NCI-H1105 treated with DMSO at 0.1 percent for 48 hours (cell line): Measurements from ENCODE around the gene RUNX1.

Source experiments
- DNase-seq: peaks from one replicate; lab custom pipeline; 2025; lab: John Stamatoyannopoulos, UW

Gene RUNX1

DNA sequence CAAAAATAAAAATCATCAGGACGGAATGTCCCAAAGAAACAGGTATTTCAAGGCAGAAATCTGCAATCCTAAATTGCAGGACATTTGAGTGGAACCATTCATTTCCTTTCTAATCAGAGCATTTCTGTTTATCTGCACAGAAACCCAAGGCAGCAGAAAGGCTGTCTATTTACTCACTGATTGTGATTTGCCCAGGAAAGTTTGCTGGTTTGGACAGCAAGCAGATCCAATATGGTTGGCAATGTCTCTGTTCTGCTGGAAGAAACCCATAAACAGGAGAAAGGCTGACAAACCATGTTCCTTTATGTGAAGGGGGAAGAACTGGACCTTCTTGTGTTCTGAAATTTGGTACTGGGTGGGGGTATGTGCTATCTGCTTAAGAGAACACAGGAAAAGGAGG, 260.2 kb downstream of the RUNX1 start:
- no peak for DNase-seq

DNA sequence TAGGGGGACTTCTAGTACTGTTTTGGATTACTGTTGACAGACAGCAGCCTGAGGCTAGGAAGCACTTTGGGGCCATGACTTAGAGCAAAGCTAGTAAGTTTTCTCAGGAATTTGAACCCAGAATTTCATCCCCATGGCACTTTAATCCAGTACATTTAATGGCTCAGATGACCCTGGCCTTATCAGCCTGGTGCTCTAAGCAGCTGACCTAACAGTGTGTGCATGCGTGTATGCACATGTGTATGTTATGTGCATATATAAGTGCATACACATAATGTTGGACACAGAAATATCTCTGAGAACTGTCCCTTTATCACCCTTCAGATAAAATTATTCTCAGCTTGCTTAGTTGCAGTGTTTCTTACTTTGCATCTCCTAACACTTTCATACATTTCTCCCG, 265.3 kb downstream of the RUNX1 start:
- DNase-seq, result no peak

DNA sequence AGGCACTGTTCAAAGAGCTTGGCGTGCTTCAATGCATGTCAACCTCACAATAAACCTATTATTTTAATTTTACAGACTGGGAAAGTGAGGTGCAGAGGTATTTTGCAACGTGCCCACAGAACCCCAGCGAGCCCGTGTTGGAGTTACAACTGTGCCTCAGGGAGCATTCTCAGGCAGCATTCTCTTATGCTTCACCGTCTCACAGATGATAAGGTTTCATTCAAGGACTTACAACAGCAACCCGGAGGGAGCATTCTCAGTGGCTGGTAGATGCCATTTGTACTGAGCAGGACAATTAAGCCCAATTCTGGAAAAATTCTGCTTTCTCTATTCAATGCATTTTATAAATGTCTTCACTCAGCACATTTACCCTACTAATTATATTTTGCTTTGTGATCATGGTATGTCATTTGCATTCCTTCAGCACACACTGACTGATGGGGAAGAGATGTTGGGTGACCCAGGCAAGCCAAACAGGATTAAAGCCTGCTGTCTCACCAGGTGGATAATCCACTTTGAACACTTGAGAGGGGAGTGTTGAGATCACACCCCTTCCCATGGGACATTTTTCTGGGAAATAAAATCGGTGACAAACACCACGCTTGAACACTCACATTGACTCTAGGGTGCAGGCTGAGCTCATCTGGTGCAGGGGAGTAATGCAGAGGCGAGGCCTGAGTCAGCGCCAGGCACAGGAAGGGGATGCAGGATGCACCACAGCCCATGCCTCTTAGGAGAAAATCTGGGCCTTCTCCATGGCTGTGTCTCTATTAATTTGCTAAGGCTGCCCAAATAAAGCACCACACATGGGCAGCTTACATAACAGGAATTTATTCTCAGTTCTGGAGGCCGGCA, 266.4 kb downstream of the RUNX1 start:
- no peak for DNase-seq

DNA sequence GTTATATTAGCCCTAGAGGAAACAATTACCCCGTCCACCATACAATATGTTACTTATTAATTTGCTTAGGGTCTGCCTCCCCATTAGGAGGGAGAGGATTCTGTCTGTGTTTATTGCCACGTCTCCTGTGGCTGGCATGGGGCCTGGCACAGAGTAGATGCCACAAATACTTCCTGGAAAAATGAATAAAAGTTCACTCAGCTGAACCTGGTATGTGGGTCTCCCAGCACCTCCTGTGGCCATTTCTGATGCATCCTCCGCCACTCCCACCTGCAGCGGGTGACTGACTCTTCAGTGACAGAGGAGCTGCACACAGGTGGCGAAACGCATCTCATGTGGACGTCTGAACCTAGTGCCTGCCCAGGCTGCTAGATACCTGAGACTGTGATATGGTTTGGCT, 267.6 kb downstream of the RUNX1 start:
- no peak for DNase-seq

DNA sequence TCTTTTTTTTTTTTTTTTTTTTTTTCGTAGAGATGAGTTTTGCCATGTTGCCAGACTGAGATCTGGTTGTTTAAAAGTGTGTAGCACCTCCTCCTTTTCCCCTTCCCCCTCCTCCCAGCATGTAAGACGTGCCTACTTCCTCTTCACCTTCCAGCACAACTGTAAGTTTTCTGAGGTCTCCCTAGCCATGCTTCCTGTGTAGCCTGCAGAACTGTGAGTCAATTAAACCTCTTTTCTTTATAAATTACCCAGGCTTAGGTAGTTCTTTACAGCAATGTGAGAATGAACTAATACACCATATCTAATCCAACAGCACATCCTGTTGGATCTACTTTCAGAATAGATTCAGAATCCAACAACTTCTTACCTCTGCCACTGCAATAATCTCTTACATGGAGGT, 269.2 kb downstream of the RUNX1 start:
- no peak for DNase-seq

DNA sequence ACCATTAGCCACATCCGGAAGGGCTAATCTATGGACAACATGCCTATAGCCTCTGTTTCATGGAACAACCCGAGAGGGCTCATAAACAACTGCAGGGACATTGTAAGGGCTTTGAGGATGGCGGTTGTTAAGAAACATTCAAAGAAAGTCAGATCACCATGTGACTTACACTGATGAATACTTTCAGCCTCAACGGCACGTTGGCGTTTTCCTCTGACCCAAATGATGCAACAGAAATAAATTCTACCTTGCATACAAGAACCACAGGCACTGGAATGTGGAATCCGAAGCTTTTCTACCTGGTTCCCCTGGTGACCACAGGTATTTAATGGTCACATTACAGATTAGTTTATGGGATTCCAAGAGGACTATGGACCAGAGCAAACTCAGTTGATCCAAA, 273.3 kb downstream of the RUNX1 start:
- no peak for DNase-seq

DNA sequence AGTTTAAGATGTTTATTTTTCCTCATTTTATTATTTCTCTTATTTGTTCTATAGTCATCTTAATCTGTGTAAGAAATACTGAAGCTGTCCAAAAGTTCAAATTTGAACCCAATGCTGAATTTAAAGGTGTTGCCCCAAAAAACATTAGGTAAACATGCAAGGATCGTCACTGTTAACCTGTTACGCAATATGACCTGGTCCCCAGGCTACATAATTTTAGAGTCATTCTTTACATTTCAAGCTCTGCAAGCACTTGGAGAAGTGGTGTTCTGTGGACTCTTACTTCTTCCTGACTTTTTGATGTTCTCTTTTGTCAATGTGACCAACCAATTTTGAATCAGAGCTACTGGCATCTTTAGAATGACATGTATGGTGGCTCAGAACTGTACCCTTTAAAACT, 274.4 kb downstream of the RUNX1 start:
- DNase-seq, result no peak

DNA sequence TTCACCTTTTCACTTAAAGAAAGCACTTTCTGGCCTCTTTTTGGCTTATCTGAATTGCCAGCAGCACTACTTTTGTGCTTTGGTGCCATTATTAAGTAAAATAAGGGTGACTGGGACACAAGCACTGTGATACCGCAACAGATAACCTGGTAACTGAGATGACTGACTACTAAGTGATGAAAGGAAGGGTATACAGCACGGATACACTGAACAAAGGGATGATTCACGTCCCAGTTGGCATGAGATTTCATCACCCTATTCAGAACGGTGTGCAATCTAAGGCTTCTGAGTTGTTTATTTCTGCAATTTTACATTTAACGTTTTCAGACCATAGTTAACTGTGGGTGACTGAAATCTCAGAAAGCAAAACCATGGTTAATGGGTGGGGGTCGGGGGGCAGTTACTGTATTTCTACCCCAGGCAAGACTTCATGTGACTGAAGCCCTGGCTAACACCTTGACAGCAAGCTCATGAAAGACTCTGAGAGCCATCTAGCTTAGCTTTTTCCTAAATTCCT, 277.5 kb downstream of the RUNX1 start:
- DNase-seq, result no peak

DNA sequence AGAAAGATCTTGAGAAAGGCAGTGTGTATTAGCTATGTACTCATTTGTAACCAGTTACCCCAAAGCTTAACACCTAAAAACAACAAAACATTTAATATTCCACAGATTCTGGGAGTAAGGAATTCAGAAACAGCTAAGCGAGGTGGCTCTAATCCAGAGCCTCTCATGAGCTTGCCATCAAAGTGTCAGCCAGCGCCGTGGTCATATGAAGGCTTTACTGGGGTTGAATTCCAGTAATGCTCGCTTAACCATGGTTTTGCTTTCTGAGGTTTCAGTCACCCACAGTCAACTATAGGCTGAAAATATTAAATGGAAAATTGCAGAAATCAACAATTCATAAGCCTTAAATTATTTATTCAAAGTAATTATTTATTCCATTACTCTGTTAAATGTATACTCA, 278.5 kb downstream of the RUNX1 start:
- no peak for DNase-seq

DNA sequence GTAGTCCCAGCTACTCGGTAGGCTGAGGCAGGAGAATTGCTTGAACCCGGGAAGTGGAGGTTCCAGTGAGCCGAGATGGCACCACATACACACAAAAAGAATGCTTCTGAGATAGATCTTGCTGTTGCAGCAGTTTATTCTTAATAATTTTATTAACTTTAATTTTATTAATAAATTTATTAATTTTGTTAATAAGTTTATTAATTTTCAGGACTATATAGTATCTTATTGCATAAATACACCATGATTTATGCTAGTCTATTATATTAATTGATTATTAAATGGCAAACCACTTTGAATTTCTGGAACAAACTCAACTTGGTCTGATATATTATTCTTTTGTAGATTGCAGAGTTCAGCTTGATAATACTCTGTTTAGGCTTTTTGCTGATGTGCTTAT, 280.8 kb downstream of the RUNX1 start:
- no peak for DNase-seq

DNA sequence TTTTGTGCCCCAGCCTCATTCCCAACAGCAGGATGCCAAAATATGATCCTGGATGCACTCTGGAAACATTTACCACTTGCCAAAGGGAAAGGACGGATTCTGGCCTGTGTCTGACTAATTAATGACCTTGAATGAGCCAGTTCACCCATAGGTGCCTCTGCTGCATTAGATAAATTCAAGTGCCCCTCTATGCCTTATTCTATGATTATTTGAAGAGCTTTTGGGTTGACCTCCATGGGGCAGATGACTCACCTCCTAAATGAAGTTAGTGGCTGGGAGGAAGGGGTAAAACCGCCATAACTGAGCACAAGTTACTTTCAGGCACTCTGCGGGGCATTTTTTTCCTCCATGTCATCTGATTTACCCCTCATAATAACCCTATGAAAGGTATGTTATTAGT, 282.2 kb downstream of the RUNX1 start:
- DNase-seq, result no peak

DNA sequence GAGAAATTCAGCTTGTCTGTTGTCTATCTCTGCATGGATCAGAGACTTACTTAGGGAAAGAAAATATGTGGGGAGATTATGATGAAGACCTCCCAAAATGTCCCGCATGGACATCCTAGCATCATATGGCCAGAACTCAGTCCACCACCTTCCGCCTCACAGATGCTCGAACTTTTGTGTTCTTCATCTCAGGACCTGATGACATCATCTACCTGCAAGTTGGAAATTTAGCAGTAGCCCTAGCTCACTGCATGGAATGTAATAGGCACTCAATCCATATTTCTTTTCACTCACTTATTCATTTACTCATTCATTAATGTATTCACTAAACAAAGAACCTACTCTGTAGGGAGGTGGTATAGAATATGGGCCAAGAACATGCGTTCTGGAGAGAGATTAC, 283.5 kb downstream of the RUNX1 start:
- DNase-seq, result no peak

DNA sequence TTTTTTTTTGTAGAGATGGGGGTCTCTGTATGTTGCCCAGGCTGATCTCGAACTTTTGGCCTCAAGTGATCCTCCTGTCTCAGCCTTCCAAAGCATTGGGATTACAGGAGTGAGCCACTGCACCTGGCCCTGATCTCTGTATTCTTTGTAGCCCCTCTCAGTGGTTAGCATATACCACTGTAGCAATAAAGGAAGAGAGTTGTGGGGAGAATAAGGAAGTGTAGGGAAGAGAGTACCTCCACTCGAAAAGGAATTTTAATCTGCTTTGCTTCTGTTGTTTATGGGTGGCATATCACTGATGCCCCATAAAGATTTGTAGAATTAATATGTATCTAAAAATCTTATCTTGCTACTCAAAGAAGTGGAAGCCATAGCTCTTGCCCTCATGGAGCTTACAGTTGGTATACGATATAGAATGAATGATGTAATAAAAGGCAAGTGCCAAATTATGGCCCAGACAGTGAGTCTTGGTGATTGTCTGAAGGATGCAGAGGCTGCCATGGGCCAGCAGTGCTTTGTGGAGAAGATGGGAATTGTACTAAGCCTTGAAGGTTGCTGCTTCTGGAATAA, 284.3 kb downstream of the RUNX1 start:
- no peak for DNase-seq

DNA sequence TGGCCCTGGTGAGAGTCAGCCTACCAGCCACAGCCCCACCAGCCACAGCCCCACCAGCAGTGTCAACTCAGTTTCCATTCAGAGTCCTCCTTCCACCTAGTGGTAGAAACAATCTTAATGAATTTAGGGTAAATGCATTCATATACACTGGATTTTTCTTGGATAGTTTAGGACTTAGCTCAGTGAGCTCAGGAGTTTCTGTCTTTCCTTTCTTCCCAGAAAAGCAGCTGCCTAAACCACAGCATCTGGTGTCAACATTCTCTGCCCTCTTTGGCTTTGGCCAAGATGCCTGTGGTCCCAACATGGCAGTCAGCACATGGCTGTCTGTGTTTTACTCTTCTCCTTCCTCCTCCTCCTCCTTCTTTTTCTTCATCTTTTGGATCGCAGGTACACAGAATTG, 286.3 kb downstream of the RUNX1 start:
- no peak for DNase-seq

DNA sequence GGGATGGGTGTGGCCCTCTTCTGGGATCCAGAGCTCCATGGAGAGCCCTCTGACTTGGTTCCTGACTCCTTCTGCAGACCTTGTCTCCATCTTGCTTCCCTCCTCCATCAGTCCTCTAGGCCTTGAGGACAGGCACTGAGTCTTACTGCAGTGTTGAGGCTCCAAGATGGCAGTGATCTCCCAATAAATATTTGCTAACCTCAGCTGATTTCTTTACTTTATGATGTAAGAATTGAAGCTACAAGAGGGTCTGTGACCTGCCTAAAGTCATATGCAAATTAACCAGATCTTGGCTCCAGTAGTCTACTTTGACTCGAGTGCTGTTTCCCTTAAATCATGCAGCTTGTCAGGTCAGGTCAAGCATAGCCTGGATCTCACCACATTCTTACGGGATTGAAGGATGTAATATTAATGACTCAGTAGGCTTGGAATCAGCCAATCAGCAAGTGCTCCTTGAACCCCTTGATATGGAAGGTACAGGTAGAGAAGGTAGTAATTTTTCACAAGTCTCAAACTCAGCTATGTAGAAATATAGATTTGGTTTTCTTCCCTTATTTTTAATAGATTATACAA, 287.3 kb downstream of the RUNX1 start:
- DNase-seq, result no peak

DNA sequence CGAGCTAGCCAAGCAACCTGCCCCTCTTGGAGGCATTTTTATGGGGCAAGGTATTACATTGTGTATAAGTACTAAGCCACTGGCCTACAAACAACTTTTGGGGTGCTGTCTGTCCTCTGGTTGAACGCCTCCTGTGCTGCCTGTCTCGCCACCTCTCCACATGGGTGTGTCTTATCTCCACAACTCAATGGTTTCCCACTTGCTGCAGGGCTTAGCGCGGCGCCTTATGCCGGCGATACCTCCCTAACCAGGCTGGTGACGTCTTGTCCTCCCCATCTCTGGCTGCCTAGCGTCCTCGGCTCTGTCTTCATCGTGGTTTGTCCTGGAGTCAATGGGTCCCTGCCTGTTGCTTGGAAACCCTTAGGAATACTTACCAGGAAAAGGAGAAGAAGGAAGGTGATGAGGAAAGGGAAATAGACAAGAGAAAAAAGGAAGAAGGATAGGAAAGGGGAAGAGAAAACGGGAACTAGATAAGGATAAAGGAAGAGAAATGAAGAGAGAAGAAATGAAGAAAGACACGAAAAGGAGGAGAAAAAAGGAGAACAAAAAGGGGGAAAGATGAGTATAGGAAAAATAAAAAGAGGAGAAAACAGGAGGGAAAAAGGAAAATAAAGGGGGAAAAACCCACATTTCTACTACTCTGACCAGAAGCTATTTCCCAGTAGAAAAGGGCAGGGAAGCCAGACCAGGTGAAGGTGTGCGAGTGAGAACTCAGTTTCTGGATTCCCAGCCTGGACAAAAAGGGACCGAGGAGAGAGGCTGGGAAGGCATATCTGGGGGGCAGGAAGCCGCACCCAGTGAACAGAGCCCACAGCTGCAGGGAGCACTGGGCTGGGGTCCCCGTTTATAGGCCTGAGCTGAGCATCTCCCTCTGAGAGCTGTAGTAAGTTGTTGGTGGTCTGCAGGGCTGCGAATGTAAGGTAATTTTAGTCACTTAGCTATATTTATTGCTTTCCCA, 294.1 kb downstream of the RUNX1 start:
- no peak for DNase-seq

DNA sequence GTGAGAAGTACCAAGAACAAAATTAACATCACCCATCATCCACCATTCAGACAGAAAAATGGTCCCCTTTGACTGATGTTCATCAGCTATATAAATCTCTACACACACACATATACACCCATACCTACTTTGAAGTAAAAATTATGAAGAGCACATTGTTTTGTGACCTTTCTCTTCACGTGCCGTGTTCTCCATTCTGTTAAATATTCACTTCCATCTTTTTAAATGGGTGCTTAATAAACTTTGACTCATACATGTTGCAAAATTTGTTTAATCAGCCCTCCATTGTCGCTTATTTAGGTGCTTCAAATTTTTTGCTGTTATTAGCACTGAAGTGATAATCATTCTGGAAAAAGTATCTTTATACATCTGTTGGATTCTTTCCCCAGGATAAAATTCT, 300.2 kb downstream of the RUNX1 start:
- no peak for DNase-seq

DNA sequence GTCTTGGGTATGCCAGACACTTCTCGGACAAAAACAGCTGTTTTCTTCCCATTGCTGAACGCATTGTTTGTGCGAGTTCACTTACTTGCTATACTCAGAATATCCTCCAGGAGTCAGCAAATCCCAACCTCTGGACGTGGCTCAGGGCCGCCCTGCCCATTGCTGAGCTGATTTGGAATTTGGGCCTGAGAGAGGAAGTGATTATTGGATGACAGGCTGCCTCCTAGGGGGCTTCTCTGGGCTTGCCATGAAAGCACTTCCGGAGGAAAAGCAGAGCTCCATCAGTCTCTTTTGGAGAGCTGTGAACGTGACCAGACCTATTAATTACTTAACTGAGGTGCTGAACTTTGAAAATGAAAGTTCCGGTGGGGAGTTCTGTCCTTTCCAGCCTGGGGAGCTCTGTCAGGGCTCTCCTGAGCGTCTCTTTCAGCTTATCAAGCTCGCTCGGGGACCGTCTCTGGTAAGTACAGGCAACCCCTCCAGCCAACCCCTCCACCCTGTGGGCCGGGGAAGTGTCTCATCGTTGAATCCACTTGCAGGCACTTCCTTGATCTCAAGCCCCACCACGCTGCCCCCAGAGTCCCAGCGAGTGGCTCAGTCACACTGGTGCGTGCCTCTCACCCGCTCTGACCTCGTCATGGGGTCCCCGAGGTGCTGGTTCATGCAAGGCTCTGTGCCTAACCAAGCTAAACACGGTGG, 303.4 kb downstream of the RUNX1 start:
- DNase-seq, result peak; percentile 54

DNA sequence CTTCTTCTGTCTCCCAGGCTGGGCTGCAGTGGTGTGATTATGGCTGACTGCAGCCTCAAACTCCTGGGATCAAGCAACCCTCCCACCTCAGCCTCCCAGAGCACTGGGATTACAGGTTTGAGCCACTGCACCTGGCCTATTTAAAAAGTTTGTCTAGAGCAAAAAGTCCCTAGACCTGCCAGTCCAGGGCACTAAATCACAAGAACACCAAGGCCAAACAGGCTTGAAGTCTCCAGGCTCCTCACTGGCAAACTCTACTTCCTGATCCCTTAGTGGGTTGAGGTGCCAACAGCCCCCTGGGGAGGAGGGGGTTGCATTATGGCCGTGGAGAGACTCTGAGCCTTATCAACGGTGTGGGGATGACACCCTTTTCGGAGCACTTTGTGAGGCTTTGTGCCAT, 304.3 kb downstream of the RUNX1 start:
- DNase-seq, result no peak

DNA sequence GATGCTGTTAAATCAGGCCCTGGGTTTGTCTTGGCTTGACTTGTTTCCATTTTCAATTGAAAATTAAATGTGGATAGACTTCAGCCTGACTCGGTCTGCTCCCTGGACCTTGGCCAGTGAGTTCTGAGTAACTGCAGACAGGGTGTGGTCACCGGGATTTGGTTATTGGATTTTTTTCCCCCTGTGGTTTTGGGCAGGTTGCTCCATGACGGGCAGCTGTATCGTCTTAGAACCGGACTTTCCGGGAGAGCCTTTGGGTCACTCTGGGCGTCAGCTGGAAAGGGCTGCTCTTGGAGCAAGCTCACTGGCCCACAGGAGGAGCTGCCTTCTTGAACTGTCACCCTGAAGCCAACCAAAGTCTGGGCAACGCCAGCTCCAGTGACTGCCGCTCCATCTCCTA, 305.3 kb downstream of the RUNX1 start:
- DNase-seq, result no peak

DNA sequence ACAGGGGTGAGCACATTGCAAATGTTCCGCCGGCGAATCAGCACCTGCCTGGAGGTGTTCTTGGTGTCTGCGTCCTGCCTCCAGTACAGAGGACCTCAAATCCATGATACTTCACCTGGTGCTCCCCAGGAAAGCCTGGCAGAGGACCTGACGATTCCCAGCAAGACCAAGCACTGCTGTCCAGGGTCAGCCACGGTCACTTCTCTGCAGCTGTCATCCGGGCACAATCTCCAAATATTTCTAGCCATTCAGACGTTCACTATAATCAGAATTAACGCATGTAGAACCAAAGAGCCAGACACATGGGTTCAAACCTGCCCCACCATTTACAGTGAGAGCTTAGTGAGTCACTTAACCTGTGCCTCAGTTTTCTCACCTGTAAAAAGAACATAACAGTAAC, 305.8 kb downstream of the RUNX1 start:
- no peak for DNase-seq

DNA sequence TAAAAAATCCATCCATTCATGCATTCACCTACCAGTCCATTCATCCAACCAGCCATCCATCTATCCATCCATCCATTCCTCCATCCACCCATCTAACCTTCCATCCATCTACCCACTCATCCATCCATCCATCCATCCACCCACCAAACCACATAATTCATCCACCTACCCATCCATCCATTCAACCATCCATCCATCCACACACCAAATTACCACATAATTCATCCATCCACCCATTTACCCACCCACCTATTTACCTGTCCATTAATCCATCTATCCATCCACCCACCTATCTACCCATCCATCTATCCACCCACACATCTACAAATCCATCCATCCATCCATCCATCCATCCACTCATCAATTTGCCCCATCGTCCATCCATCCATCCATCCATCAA, 308.9 kb downstream of the RUNX1 start:
- DNase-seq, result no peak
